ENCODE measurements around the gene ODF2L.

DNA sequence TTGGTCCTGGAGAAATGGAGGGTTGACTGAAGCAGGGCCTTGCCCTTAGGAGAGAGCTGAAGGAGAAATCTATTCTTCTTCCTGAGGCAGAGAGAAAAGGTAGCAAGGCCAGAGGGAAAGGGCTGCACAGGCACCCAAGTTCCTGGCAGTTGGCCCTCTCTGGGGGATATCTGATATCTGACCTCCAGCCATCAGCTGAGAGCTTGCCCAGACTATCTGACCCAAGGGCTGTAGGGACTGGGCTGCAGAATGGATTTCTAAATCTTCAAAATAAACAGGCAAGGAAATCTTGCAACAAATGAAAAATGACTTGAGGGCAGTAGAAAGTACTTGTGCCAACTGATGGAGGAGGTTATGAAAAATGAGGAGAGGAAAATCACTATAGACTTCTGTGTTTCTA is 27.4 kb upstream of the ODF2L start:
- TF ChIP-seq, protein P1, sequence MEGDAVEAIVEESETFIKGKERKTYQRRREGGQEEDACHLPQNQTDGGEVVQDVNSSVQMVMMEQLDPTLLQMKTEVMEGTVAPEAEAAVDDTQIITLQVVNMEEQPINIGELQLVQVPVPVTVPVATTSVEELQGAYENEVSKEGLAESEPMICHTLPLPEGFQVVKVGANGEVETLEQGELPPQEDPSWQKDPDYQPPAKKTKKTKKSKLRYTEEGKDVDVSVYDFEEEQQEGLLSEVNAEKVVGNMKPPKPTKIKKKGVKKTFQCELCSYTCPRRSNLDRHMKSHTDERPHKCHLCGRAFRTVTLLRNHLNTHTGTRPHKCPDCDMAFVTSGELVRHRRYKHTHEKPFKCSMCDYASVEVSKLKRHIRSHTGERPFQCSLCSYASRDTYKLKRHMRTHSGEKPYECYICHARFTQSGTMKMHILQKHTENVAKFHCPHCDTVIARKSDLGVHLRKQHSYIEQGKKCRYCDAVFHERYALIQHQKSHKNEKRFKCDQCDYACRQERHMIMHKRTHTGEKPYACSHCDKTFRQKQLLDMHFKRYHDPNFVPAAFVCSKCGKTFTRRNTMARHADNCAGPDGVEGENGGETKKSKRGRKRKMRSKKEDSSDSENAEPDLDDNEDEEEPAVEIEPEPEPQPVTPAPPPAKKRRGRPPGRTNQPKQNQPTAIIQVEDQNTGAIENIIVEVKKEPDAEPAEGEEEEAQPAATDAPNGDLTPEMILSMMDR (tag by site-specific recombination; IDR thresholded peaks at IDR 0.05): no peak
- no peak for TF ChIP-seq ZNF239 (tag by site-specific recombination; IDR thresholded peaks at IDR 0.05)
- TF ChIP-seq ZFHX2 (tag by site-specific recombination; conservative IDR thresholded peaks at IDR 0.05): no peak
- no peak for TF ChIP-seq GFI1B (tag by site-specific recombination; IDR thresholded peaks at IDR 0.05)
- TF ChIP-seq, protein P2, sequence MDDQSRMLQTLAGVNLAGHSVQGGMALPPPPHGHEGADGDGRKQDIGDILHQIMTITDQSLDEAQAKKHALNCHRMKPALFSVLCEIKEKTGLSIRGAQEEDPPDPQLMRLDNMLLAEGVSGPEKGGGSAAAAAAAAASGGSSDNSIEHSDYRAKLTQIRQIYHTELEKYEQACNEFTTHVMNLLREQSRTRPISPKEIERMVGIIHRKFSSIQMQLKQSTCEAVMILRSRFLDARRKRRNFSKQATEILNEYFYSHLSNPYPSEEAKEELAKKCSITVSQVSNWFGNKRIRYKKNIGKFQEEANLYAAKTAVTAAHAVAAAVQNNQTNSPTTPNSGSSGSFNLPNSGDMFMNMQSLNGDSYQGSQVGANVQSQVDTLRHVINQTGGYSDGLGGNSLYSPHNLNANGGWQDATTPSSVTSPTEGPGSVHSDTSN (CRISPR knock-in tag; IDR thresholded peaks at IDR 0.05): no peak
- no peak for TF ChIP-seq TCF7L2 (IDR thresholded peaks at IDR 0.05; ENCODE audit: borderline replicate concordance, low read depth, low read length)
- no peak for TF ChIP-seq ZNF558 (tag by site-specific recombination; IDR thresholded peaks at IDR 0.05)
- TF ChIP-seq ZBTB8A (tag by site-specific recombination; IDR thresholded peaks at IDR 0.05): no peak
- no peak for TF ChIP-seq YY1 (tag by site-specific recombination; IDR thresholded peaks at IDR 0.05)
